ENCODE measurements around the gene CHST8. TPM values are rescaled to one million over a fixed set of nuclear protein-coding genes. Genes with fewer than 3 reads are reported as not detected.

Gene CHST8
- polyA plus RNA-seq, 2 of the 4 experiments (the other 2 are of a cell fraction) = not detected

- peak; percentile 86 for FAIRE-seq
- H3K27ac ChIP-seq = no peak overlapping the region
- TF ChIP-seq ELK1 (IDR thresholded peaks at IDR 0.05; ENCODE audit: low read depth, low read length) = no peak
- TF ChIP-seq ZSCAN20 (CRISPR knock-in tag; IDR thresholded peaks at IDR 0.05) = no peak
- no peak for TF ChIP-seq REST (IDR thresholded peaks at IDR 0.05)
- TF ChIP-seq FOSL2 (IDR thresholded peaks at IDR 0.05) = no peak
- no peak for TF ChIP-seq FOSL2 (CRISPR knock-in tag; IDR thresholded peaks at IDR 0.05)
- TF ChIP-seq RAD21 (conservative IDR thresholded peaks at IDR 0.05 in 1 of 2, IDR thresholded peaks at IDR 0.05 in 1 of 2) = no peak
- TF ChIP-seq CBX8 (IDR thresholded peaks at IDR 0.05) = no peak
- CTCF ChIA-PET = interaction anchor here (0.5 to 1.6 kb wide), 6 partner anchors 9 to 358 kb away, joined by 3 to 4 read pairs (median 3); no protein-coding TSS in a partner anchor
- no peak overlapping the region for H3K4me3 ChIP-seq
- WGBS (ENCODE audit: missing lambda C conversion rate) = 47% methylated on average over 13 of the region's 13 CpGs
- POLR2A ChIA-PET = no interaction called here
- H3K9me3 ChIP-seq = no peaks in the 10 kb centered on the region
- ATAC-seq = peak in 1 of 2 experiments; percentile 10; a peak in 3 of 6 replicates
- DNase-seq (ENCODE audit: low read depth in 1 of 2, low spot score in 1 of 2) = no peak
- H3K4me1 ChIP-seq = no peaks in the 10 kb centered on the region
- H3K4me2 ChIP-seq = no peak overlapping the region
These were observed 78.1 kb downstream of the CHST8 start for GRCh38 chr19:33699754-33700407.

- H3K27ac ChIP-seq = no peak overlapping the region
- CTCF ChIA-PET = interaction anchor here (0.8 to 1.6 kb wide), 4 partner anchors 10 to 284 kb away, joined by 3 to 4 read pairs (median 4); no protein-coding TSS in a partner anchor
- H3K4me2 ChIP-seq = no peak overlapping the region
- DNase-seq (ENCODE audit: low read depth in 1 of 2, low spot score in 1 of 2) (no peak), FAIRE-seq (no peak), ATAC-seq (no peak)
- H3K4me1 ChIP-seq = no peaks in the 10 kb centered on the region
- WGBS (ENCODE audit: missing lambda C conversion rate) = 7% methylated on average over 8 of the region's 8 CpGs
- H3K9me3 ChIP-seq = no peaks in the 10 kb centered on the region
- POLR2A ChIA-PET = no interaction called here
- TF ChIP-seq KDM5A (IDR thresholded peaks at IDR 0.05) (no peak), ZC3H11A (IDR thresholded peaks at IDR 0.05) (no peak), MAZ (IDR thresholded peaks at IDR 0.05; ENCODE audit: borderline replicate concordance, low read depth, low read length) (no peak), BCL3 (IDR thresholded peaks at IDR 0.05) (no peak), BHLHE40 (IDR thresholded peaks at IDR 0.05; ENCODE audit: low read depth, low read length) (no peak), MAFK (IDR thresholded peaks at IDR 0.05; ENCODE audit: partially characterized antibody) (no peak), RARB (CRISPR knock-in tag; IDR thresholded peaks at IDR 0.05) (no peak), NPAS2 (CRISPR knock-in tag; IDR thresholded peaks at IDR 0.05; ENCODE audit: borderline replicate concordance) (no peak), FOSL2 (IDR thresholded peaks at IDR 0.05) (no peak), FOSL2 (CRISPR knock-in tag; IDR thresholded peaks at IDR 0.05) (no peak), NFE2L2 (conservative IDR thresholded peaks at IDR 0.05; ENCODE audit: low read length) (no peak), RNF2 (IDR thresholded peaks at IDR 0.05; ENCODE audit: borderline replicate concordance, low read depth) (no peak), RCOR1 (IDR thresholded peaks at IDR 0.05; ENCODE audit: low read depth, low read length) (no peak), USF2 (IDR thresholded peaks at IDR 0.05) (no peak)
- H3K4me3 ChIP-seq = no peak overlapping the region
These were observed 78.8 kb downstream of the CHST8 start for GRCh38 chr19:33700408-33701013.
